MCF 10A (cell line): ENCODE measurements around the gene PRKACA. TPM values are rescaled to one million over a fixed set of nuclear protein-coding genes. Genes with fewer than 3 reads are reported as not detected.

Source experiments
- BruUV-seq: library from RNA; stranded (reverse); fragments of 400-500 nt; replicated peaks from 2 replicates; lab custom pipeline; 2021; lab: Mats Ljungman, UMichigan
- CTCF ChIA-PET: fragments of 300-600 bp; sonication (Branson Sonifier 250); formaldehyde crosslinking; extraction: SDS; loops from one replicate; lab custom pipeline; 2021; ENCODE audit warnings: antibody characterized with exemption, inconsistent platforms; lab: Yijun Ruan, JAX
- POLR2A ChIA-PET: fragments of 300-600, 350-650 bp; sonication (Branson Sonifier 250); formaldehyde crosslinking; extraction: SDS; loops from one replicate; lab custom pipeline; 2020; ENCODE audit warnings: antibody characterized with exemption, inconsistent platforms; lab: Yijun Ruan, JAX
- DNase-seq: peaks from one replicate; pipeline ENCODE4 v3.0.0-alpha.2; 2018; ENCODE audit not compliant: unreplicated experiment
- H3K27ac Mint-ChIP-seq: one replicate; pipeline ENCODE4 v1.8.0; 2022; ENCODE audit warnings: mild to moderate bottlenecking, low read depth, mixed read lengths; ENCODE audit not compliant: unreplicated experiment
- H3K27me3 Mint-ChIP-seq: one replicate; pipeline ENCODE4 v1.8.0; 2022; ENCODE audit warnings: mixed read lengths; ENCODE audit not compliant: insufficient read depth, unreplicated experiment
- H3K36me3 Mint-ChIP-seq: one replicate; pipeline ENCODE4 v1.8.0; 2022; ENCODE audit warnings: mild to moderate bottlenecking, moderate library complexity, mixed read lengths; ENCODE audit not compliant: insufficient read depth, unreplicated experiment
- H3K4me1 Mint-ChIP-seq: one replicate; pipeline ENCODE4 v1.8.0; 2022; ENCODE audit warnings: mixed read lengths; ENCODE audit not compliant: insufficient read depth, unreplicated experiment
- H3K4me3 Mint-ChIP-seq: one replicate; pipeline ENCODE4 v1.8.0; 2022; ENCODE audit warnings: mild to moderate bottlenecking, moderate library complexity, mixed read lengths; ENCODE audit not compliant: unreplicated experiment
- H3K9me3 Mint-ChIP-seq: one replicate; pipeline ENCODE4 v1.8.0; 2022; ENCODE audit warnings: mixed read lengths; ENCODE audit not compliant: unreplicated experiment
- intact Hi-C: fragments of 100-400 bp; cut with micrococcal nuclease; formaldehyde crosslinking; loops from 2 replicates; pipeline ENCODE4 v1.14.1; 2022
- total RNA-seq: library from RNA; stranded (reverse); gene quantifications from 2 replicates; pipeline ENCODE4 v1.2.3, GENCODE V29; 2022
- TF ChIP-seq, protein P1 (sequence below): fragments of 200-600 bp; IDR thresholded peaks from one replicate; pipeline ENCODE4 v1.8.0; 2022; ENCODE audit warnings: antibody characterized with exemption, mild to moderate bottlenecking; ENCODE audit not compliant: unreplicated experiment

Gene PRKACA
- total RNA-seq, 1 experiment from 2014 or later: 49.8 TPM

DNA sequence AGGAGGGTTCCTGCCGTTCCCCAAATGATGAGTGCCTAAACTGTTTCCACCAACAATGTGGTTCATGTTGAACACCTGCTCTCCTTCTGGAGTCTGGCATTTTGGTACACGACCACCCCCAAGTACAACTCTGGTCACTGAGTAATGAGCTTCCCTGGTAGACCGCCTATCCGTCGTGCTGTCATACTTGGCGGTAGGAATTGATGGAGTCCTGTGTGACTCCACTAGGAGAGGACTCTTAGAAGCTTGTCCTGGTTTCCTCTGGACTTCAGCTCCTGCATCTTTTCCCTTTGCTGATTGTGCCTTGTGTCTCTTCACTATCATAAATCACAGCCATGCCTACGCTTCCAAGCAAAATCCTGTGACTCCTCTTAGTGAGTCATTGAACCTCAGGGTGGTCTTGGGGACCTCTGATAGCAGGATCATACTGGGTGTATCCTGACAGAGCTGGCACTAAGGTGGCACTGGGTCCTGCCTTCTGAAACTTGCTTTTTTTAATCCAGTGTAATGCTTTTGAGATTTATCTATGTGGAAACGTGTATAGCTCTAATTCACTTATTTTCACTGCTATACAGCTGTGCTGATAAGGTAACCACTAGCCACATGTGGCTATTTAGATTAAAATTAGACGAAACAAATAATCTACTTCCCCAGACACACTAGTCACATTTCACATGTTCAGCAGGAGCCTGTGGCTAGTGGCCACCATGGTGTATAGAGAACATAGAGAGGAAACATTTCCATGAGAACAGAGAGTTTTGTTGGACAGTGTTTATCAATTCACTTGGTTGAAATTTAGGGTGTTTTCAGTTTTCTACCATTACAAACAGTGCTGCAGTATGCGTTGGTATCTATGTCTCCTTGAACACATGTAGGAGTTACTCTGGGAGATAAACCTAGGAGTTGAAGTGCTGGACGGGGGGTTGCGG, 25.0 kb upstream of the PRKACA start:
- CTCF ChIA-PET: interaction anchor here (1.1 to 1.3 kb wide), 3 partner anchors 69 to 262 kb away, joined by 3 to 4 read pairs (median 3); no protein-coding TSS in a partner anchor
- peaks cover 25% of the 10 kb centered on the region for H3K4me1 Mint-ChIP-seq

DNA sequence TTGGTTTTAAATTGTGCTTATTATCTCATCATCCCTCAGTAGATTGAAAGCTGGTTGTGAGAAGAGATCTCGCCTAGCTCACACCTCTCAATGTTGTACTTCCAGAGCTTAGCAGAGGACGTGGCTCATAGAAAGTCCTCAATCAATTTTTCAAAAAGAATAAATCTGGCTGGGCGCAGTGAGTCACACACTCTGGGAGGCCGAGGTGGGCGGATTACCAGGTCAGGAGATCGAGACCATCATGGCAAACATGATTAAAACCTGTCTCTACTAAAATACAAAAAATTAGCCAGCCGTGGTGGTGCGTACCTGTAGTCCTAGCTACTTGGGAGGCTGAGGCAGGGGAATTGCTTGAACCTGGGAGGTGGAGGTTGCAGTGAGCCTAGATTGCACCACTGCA, 23.5 kb upstream of the PRKACA start:
- CTCF ChIA-PET: interaction anchor here (1.1 to 1.5 kb wide), 2 partner anchors 67 to 207 kb away, joined by 3 to 8 read pairs; no protein-coding TSS in a partner anchor

More for the DNA sequence above, 25.0 kb upstream of the PRKACA start:
- no peaks in the 10 kb centered on the region for H3K9me3 Mint-ChIP-seq
- TF ChIP-seq, protein P1, sequence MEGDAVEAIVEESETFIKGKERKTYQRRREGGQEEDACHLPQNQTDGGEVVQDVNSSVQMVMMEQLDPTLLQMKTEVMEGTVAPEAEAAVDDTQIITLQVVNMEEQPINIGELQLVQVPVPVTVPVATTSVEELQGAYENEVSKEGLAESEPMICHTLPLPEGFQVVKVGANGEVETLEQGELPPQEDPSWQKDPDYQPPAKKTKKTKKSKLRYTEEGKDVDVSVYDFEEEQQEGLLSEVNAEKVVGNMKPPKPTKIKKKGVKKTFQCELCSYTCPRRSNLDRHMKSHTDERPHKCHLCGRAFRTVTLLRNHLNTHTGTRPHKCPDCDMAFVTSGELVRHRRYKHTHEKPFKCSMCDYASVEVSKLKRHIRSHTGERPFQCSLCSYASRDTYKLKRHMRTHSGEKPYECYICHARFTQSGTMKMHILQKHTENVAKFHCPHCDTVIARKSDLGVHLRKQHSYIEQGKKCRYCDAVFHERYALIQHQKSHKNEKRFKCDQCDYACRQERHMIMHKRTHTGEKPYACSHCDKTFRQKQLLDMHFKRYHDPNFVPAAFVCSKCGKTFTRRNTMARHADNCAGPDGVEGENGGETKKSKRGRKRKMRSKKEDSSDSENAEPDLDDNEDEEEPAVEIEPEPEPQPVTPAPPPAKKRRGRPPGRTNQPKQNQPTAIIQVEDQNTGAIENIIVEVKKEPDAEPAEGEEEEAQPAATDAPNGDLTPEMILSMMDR: no peak
- H3K36me3 Mint-ChIP-seq: peaks cover 4% of the 10 kb centered on the region
- H3K27me3 Mint-ChIP-seq: no peaks in the 10 kb centered on the region
- no TSS peak for BruUV-seq
- H3K27ac Mint-ChIP-seq: no peak overlapping the region
- POLR2A ChIA-PET: no interaction called here
- DNase-seq: no peak
- intact Hi-C loops: no loop called here
- no peak overlapping the region for H3K4me3 Mint-ChIP-seq

DNA sequence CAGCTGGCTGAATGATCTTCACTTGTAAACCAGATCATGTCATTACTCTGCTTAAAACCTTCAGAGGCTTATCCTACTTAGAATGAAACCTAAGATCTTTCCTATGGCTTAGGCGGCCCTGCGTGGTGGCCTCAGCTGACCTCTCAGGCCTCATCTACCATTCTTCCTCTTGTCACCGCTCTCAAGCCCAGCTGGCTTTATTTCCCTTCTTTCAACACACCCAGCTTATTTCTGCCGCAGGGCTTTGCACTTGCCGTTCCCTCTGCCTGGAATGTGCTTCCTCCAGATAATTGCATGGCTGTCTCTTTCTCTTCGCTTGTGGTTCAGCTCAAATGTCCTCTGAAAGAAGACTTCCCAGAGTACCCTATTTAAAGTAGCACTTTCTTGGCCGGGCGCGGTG, 22.4 kb upstream of the PRKACA start:
- H3K36me3 Mint-ChIP-seq: peaks cover 4% of the 10 kb centered on the region
- no peak overlapping the region for H3K27ac Mint-ChIP-seq
- peaks cover 30% of the 10 kb centered on the region for H3K4me1 Mint-ChIP-seq
- TF ChIP-seq, protein P1: no peak
- DNase-seq: peak; percentile 22
- H3K9me3 Mint-ChIP-seq: no peaks in the 10 kb centered on the region
- H3K4me3 Mint-ChIP-seq: peak overlapping the region; percentile 39
- ChIA-PET POLR2A (interaction anchor here (0.7 to 1.3 kb wide), 4 partner anchors 14 to 279 kb away, joined by 3 to 5 read pairs (median 3); partner anchors contain the start of gene DDX39A), CTCF (interaction anchor here (0.6 to 2.1 kb wide), 7 partner anchors 19 to 410 kb away, joined by 3 to 7 read pairs (median 3); no protein-coding TSS in a partner anchor)
- no TSS peak for BruUV-seq
- intact Hi-C loops: loop anchor here (5.0 kb wide), 1 partner anchor 337 kb away; the partner anchor contains the start of gene PTGER1
- no peaks in the 10 kb centered on the region for H3K27me3 Mint-ChIP-seq

More for the DNA sequence above, 23.5 kb upstream of the PRKACA start:
- no peak for DNase-seq
- H3K4me3 Mint-ChIP-seq: no peak overlapping the region
- POLR2A ChIA-PET: interaction anchor here (0.9 to 1.2 kb wide), 2 partner anchors 59 to 267 kb away, joined by 4 to 5 read pairs; no protein-coding TSS in a partner anchor
- TF ChIP-seq, protein P1: no peak
- no TSS peak for BruUV-seq
- no peaks in the 10 kb centered on the region for H3K27me3 Mint-ChIP-seq
- no peak overlapping the region for H3K27ac Mint-ChIP-seq
- H3K4me1 Mint-ChIP-seq: peaks cover 19% of the 10 kb centered on the region
- peaks cover 4% of the 10 kb centered on the region for H3K36me3 Mint-ChIP-seq
- H3K9me3 Mint-ChIP-seq: no peaks in the 10 kb centered on the region
- intact Hi-C loops: no loop called here
